ENCODE measurements around the gene NINJ2.

DNA sequence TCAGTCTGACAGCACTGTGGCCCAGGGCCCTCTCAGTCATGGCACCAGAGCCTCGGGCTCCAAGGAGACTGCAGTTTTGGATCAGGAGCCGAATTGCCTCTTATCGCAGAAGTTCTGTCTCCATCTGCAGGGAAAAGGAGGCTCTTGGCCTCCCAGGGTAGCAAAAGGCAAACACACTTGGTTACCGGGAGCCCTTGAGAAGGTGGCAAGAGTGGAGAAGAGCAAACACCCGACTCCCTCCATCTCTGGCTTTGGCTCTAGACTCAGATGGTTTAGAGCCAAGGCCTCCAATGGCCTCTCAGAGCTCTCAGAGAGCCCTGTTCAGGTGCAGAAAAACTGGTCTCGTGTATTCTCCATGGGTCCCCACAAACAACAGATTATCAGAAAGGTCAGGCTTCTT, 44.6 kb downstream of the NINJ2 start:
- TF ChIP-seq, protein P1, sequence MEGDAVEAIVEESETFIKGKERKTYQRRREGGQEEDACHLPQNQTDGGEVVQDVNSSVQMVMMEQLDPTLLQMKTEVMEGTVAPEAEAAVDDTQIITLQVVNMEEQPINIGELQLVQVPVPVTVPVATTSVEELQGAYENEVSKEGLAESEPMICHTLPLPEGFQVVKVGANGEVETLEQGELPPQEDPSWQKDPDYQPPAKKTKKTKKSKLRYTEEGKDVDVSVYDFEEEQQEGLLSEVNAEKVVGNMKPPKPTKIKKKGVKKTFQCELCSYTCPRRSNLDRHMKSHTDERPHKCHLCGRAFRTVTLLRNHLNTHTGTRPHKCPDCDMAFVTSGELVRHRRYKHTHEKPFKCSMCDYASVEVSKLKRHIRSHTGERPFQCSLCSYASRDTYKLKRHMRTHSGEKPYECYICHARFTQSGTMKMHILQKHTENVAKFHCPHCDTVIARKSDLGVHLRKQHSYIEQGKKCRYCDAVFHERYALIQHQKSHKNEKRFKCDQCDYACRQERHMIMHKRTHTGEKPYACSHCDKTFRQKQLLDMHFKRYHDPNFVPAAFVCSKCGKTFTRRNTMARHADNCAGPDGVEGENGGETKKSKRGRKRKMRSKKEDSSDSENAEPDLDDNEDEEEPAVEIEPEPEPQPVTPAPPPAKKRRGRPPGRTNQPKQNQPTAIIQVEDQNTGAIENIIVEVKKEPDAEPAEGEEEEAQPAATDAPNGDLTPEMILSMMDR (IDR thresholded peaks at IDR 0.05 in 2 of 3, conservative IDR thresholded peaks at IDR 0.05 in 1 of 3; ENCODE audit: control insufficient read depth in 2 of 3, extremely low read depth in 1 of 3, insufficient read depth in 1 of 3, low read depth in 3 of 3, low read length in 3 of 3), result no peak
- no peak for TF ChIP-seq SP1 (IDR thresholded peaks at IDR 0.05; ENCODE audit: low read depth, low read length)
- TF ChIP-seq POLR2AphosphoS5 (IDR thresholded peaks at IDR 0.05; ENCODE audit: low read length), result no peak
- TF ChIP-seq, protein P2, sequence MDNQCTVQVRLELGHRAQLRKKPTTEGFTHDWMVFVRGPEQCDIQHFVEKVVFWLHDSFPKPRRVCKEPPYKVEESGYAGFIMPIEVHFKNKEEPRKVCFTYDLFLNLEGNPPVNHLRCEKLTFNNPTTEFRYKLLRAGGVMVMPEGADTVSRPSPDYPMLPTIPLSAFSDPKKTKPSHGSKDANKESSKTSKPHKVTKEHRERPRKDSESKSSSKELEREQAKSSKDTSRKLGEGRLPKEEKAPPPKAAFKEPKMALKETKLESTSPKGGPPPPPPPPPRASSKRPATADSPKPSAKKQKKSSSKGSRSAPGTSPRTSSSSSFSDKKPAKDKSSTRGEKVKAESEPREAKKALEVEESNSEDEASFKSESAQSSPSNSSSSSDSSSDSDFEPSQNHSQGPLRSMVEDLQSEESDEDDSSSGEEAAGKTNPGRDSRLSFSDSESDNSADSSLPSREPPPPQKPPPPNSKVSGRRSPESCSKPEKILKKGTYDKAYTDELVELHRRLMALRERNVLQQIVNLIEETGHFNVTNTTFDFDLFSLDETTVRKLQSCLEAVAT (IDR thresholded peaks at IDR 0.05), result no peak
- TF ChIP-seq, protein P3, sequence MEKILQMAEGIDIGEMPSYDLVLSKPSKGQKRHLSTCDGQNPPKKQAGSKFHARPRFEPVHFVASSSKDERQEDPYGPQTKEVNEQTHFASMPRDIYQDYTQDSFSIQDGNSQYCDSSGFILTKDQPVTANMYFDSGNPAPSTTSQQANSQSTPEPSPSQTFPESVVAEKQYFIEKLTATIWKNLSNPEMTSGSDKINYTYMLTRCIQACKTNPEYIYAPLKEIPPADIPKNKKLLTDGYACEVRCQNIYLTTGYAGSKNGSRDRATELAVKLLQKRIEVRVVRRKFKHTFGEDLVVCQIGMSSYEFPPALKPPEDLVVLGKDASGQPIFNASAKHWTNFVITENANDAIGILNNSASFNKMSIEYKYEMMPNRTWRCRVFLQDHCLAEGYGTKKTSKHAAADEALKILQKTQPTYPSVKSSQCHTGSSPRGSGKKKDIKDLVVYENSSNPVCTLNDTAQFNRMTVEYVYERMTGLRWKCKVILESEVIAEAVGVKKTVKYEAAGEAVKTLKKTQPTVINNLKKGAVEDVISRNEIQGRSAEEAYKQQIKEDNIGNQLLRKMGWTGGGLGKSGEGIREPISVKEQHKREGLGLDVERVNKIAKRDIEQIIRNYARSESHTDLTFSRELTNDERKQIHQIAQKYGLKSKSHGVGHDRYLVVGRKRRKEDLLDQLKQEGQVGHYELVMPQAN (conservative IDR thresholded peaks at IDR 0.05), result no peak
- TF ChIP-seq SREBF2 (IDR thresholded peaks at IDR 0.05; ENCODE audit: low read length), result no peak

All from GM12878 (cell line).